HFF-Myc (cell line): ENCODE data around the gene SUMF1.

ENCODE experiments used
- DNase-seq: peaks from one replicate; pipeline ENCODE4 v3.0.0-alpha.2; 2011; ENCODE audit warnings: low read depth; ENCODE audit errors: extremely low read depth
- H3K4me3 ChIP-seq: replicated peaks from 2 replicates; pipeline ENCODE4 v1.5.1; 2011; ENCODE audit warnings: low read depth, mild to moderate bottlenecking, control low read depth, low read length
- CTCF ChIP-seq: IDR thresholded peaks from 2 replicates; pipeline ENCODE4 v1.5.1; 2012; ENCODE audit warnings: mild to moderate bottlenecking, low read depth, low read length, control low read depth; ENCODE audit errors: missing control alignments

The SUMF1 gene

GRCh38 chr3:4416961-4417360 lies 50.1 kb downstream of the SUMF1 start:
- H3K4me3 ChIP-seq = no peak overlapping the region
- TF ChIP-seq CTCF = no peak
- no peak for DNase-seq

- H3K4me3 ChIP-seq = no peak overlapping the region
- DNase-seq = no peak
- no peak for TF ChIP-seq CTCF
Observed at GRCh38 chr3:4416427-4416945, 50.6 kb downstream of the SUMF1 start.

GRCh38 chr3:4413467-4413866 lies 53.6 kb downstream of the SUMF1 start:
- H3K4me3 ChIP-seq = no peak overlapping the region
- no peak for TF ChIP-seq CTCF
- no peak for DNase-seq

GRCh38 chr3:4411833-4412232 lies 55.2 kb downstream of the SUMF1 start:
- DNase-seq = no peak
- no peak for TF ChIP-seq CTCF
- no peak overlapping the region for H3K4me3 ChIP-seq

- no peak for DNase-seq
- no peak for TF ChIP-seq CTCF
- no peak overlapping the region for H3K4me3 ChIP-seq
Observed at GRCh38 chr3:4411236-4411635, 55.8 kb downstream of the SUMF1 start.

GRCh38 chr3:4410606-4411005 lies 56.5 kb downstream of the SUMF1 start:
- no peak for TF ChIP-seq CTCF
- H3K4me3 ChIP-seq = no peak overlapping the region
- no peak for DNase-seq

- no peak overlapping the region for H3K4me3 ChIP-seq
- no peak for DNase-seq
- TF ChIP-seq CTCF = no peak
Observed at GRCh38 chr3:4409971-4410573, 57.0 kb downstream of the SUMF1 start.
